HepG2 (cell line): ENCODE measurements around the gene LRP1-AS.

Experiments used
- DR1 ChIP-seq: sonication (generic); formaldehyde crosslinking; IDR thresholded peaks from 2 replicates; pipeline ENCODE4 v1.8.0; 2021; ENCODE audit warnings: mild to moderate bottlenecking, missing genetic modification reagents, inconsistent platforms
- ESRRA ChIP-seq: sonication (generic); formaldehyde crosslinking; IDR thresholded peaks from 2 replicates; pipeline ENCODE4 v1.5.1; 2020; ENCODE audit warnings: mild to moderate bottlenecking, low read depth, missing genetic modification reagents
- EZH2 ChIP-seq: conservative IDR thresholded peaks from 2 replicates; pipeline ENCODE4 v1.6.1; 2012; ENCODE audit warnings: mild to moderate bottlenecking, low read depth, low read length, moderate library complexity
- PHF5A ChIP-seq: IDR thresholded peaks from one replicate; pipeline ENCODE4 v1.6.1; 2018; ENCODE audit warnings: low read depth, missing genetic modification reagents; ENCODE audit not compliant: unreplicated experiment
- POLR2A ChIP-seq, 2 experiments: IDR thresholded peaks; 2 replicates each; pipeline ENCODE4 v1.6.1; 2011; ENCODE audit warnings: low read depth in 2 of 2, low read length in 2 of 2, mild to moderate bottlenecking in 1 of 2, moderate library complexity in 1 of 2; ENCODE audit not compliant: insufficient read depth in 1 of 2
- RFXAP ChIP-seq: sonication (generic); formaldehyde crosslinking; IDR thresholded peaks from 2 replicates; pipeline ENCODE4 v1.4.0; 2020; ENCODE audit warnings: missing genetic modification reagents, borderline replicate concordance
- TAF1 ChIP-seq: sonication (generic); formaldehyde crosslinking; IDR thresholded peaks from 2 replicates; pipeline ENCODE4 v1.4.0; 2020; ENCODE audit warnings: missing genetic modification reagents
- TBL1XR1 ChIP-seq: fragments of 150-350 bp; IDR thresholded peaks from 2 replicates; pipeline ENCODE4 v1.6.1; 2014; ENCODE audit warnings: borderline replicate concordance, low read length; ENCODE audit not compliant: partially characterized antibody
- ZFP36 ChIP-seq: fragments of 150-350 bp; IDR thresholded peaks from 2 replicates; pipeline ENCODE4 v1.6.1; 2018; ENCODE audit warnings: borderline replicate concordance, low read length, low read depth; ENCODE audit not compliant: partially characterized antibody
- ZNF44 ChIP-seq: sonication (generic); formaldehyde crosslinking; IDR thresholded peaks from 2 replicates; pipeline ENCODE4 v1.5.1; 2020; ENCODE audit warnings: mild to moderate bottlenecking, missing genetic modification reagents
- ZNF549 ChIP-seq: sonication (generic); formaldehyde crosslinking; IDR thresholded peaks from 2 replicates; pipeline ENCODE4 v1.5.0; 2020; ENCODE audit warnings: missing genetic modification reagents
- TF ChIP-seq, protein P1 (sequence below), 2 experiments: IDR thresholded peaks; 2 replicates each; pipeline ENCODE4 v1.6.1; 2011 to 2012; ENCODE audit warnings: low read length in 2 of 2, borderline replicate concordance in 1 of 2, low read depth in 1 of 2, mild to moderate bottlenecking in 1 of 2, moderate library complexity in 1 of 2
- TF ChIP-seq, protein P2 (sequence below): sonication (generic); formaldehyde crosslinking; IDR thresholded peaks from 2 replicates; pipeline ENCODE4 v1.5.0; 2020; ENCODE audit warnings: mild to moderate bottlenecking, missing genetic modification reagents, moderate library complexity

- no peak for TF ChIP-seq POLR2A (IDR thresholded peaks at IDR 0.05; ENCODE audit: insufficient read depth in 1 of 2, low read depth in 2 of 2, low read length in 2 of 2)
- TF ChIP-seq RFXAP (CRISPR knock-in tag) = no peak
- TF ChIP-seq EZH2 = no peak
- no peak for TF ChIP-seq ZFP36
- TF ChIP-seq ESRRA (CRISPR knock-in tag) = no peak
- no peak for TF ChIP-seq ZNF549 (CRISPR knock-in tag)
- TF ChIP-seq DR1 (CRISPR knock-in tag) = no peak
- no peak for TF ChIP-seq ZNF44 (CRISPR knock-in tag)
- TF ChIP-seq, protein P1, sequence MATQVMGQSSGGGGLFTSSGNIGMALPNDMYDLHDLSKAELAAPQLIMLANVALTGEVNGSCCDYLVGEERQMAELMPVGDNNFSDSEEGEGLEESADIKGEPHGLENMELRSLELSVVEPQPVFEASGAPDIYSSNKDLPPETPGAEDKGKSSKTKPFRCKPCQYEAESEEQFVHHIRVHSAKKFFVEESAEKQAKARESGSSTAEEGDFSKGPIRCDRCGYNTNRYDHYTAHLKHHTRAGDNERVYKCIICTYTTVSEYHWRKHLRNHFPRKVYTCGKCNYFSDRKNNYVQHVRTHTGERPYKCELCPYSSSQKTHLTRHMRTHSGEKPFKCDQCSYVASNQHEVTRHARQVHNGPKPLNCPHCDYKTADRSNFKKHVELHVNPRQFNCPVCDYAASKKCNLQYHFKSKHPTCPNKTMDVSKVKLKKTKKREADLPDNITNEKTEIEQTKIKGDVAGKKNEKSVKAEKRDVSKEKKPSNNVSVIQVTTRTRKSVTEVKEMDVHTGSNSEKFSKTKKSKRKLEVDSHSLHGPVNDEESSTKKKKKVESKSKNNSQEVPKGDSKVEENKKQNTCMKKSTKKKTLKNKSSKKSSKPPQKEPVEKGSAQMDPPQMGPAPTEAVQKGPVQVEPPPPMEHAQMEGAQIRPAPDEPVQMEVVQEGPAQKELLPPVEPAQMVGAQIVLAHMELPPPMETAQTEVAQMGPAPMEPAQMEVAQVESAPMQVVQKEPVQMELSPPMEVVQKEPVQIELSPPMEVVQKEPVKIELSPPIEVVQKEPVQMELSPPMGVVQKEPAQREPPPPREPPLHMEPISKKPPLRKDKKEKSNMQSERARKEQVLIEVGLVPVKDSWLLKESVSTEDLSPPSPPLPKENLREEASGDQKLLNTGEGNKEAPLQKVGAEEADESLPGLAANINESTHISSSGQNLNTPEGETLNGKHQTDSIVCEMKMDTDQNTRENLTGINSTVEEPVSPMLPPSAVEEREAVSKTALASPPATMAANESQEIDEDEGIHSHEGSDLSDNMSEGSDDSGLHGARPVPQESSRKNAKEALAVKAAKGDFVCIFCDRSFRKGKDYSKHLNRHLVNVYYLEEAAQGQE (IDR thresholded peaks at IDR 0.05; ENCODE audit: borderline replicate concordance in 1 of 2, low read depth in 1 of 2, low read length in 2 of 2) = no peak
- TF ChIP-seq PHF5A (CRISPR knock-in tag) = no peak
- TF ChIP-seq TAF1 (CRISPR knock-in tag) = no peak
- no peak for TF ChIP-seq TBL1XR1
- TF ChIP-seq, protein P2, sequence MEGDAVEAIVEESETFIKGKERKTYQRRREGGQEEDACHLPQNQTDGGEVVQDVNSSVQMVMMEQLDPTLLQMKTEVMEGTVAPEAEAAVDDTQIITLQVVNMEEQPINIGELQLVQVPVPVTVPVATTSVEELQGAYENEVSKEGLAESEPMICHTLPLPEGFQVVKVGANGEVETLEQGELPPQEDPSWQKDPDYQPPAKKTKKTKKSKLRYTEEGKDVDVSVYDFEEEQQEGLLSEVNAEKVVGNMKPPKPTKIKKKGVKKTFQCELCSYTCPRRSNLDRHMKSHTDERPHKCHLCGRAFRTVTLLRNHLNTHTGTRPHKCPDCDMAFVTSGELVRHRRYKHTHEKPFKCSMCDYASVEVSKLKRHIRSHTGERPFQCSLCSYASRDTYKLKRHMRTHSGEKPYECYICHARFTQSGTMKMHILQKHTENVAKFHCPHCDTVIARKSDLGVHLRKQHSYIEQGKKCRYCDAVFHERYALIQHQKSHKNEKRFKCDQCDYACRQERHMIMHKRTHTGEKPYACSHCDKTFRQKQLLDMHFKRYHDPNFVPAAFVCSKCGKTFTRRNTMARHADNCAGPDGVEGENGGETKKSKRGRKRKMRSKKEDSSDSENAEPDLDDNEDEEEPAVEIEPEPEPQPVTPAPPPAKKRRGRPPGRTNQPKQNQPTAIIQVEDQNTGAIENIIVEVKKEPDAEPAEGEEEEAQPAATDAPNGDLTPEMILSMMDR (CRISPR knock-in tag) = no peak
Measured at GRCh38 chr12:57129889-57130288, 17.5 kb downstream of the LRP1-AS start.
